ENCODE results near the gene TULP3. TPM values are rescaled to one million over a fixed set of nuclear protein-coding genes. Genes with fewer than 3 reads are reported as not detected.

Gene TULP3
- total RNA-seq, 1 donor = 43.4 TPM

- Histone ChIP-seq H4K20me1 (ENCODE audit: insufficient read depth, low read length) (peaks cover 7% of the 10 kb centered on the region), H3K36me3 (ENCODE audit: insufficient read depth, low read length) (no peaks in the 10 kb centered on the region), H3K79me2 (ENCODE audit: insufficient read depth, low read length) (peaks cover 2% of the 10 kb centered on the region), H3K4me3 (ENCODE audit: insufficient read depth, low read length) (no peak overlapping the region), H3K4me1 (ENCODE audit: insufficient read depth, low read length) (peaks cover 19% of the 10 kb centered on the region), H2AFZ (ENCODE audit: low read length) (no peak overlapping the region), H3K27me3 (ENCODE audit: insufficient read depth, low read length) (no peaks in the 10 kb centered on the region), H3K9me3 (ENCODE audit: low read depth, low read length) (no peaks in the 10 kb centered on the region), H3K4me2 (ENCODE audit: insufficient read depth, low read length) (no peak overlapping the region), H3K27ac (ENCODE audit: low read depth, low read length) (no peak overlapping the region)
- peak; percentile 8 for DNase-seq (ENCODE audit: insufficient read length, low spot score, missing footprints)
- TF ChIP-seq, protein P1, sequence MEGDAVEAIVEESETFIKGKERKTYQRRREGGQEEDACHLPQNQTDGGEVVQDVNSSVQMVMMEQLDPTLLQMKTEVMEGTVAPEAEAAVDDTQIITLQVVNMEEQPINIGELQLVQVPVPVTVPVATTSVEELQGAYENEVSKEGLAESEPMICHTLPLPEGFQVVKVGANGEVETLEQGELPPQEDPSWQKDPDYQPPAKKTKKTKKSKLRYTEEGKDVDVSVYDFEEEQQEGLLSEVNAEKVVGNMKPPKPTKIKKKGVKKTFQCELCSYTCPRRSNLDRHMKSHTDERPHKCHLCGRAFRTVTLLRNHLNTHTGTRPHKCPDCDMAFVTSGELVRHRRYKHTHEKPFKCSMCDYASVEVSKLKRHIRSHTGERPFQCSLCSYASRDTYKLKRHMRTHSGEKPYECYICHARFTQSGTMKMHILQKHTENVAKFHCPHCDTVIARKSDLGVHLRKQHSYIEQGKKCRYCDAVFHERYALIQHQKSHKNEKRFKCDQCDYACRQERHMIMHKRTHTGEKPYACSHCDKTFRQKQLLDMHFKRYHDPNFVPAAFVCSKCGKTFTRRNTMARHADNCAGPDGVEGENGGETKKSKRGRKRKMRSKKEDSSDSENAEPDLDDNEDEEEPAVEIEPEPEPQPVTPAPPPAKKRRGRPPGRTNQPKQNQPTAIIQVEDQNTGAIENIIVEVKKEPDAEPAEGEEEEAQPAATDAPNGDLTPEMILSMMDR (IDR thresholded peaks at IDR 0.05; ENCODE audit: extremely low read depth, low read depth, low read length) = no peak
Measured at GRCh38 chr12:2955888-2956287, 65.2 kb downstream of the TULP3 start.

GRCh38 chr12:2957816-2958431, 67.2 kb downstream of the TULP3 start:
- no peaks in the 10 kb centered on the region for H3K9me3 ChIP-seq (ENCODE audit: low read depth, low read length)
- TF ChIP-seq, protein P1 (IDR thresholded peaks at IDR 0.05; ENCODE audit: extremely low read depth, low read depth, low read length) = peak; percentile 5
- H3K4me1 ChIP-seq (ENCODE audit: insufficient read depth, low read length) = peaks cover 28% of the 10 kb centered on the region
- peak overlapping the region; percentile 75 for H3K4me3 ChIP-seq (ENCODE audit: insufficient read depth, low read length)
- H3K27me3 ChIP-seq (ENCODE audit: insufficient read depth, low read length) = no peaks in the 10 kb centered on the region
- H2AFZ ChIP-seq (ENCODE audit: low read length) = peak overlapping the region; percentile 78
- H3K4me2 ChIP-seq (ENCODE audit: insufficient read depth, low read length) = peak overlapping the region; percentile 87
- peaks cover 20% of the 10 kb centered on the region for H4K20me1 ChIP-seq (ENCODE audit: insufficient read depth, low read length)
- DNase-seq (ENCODE audit: insufficient read length, low spot score, missing footprints) = peak; percentile 80
- peaks cover 18% of the 10 kb centered on the region for H3K79me2 ChIP-seq (ENCODE audit: insufficient read depth, low read length)
- H3K27ac ChIP-seq (ENCODE audit: low read depth, low read length) = peak overlapping the region; percentile 63
- H3K36me3 ChIP-seq (ENCODE audit: insufficient read depth, low read length) = no peaks in the 10 kb centered on the region

DNA sequence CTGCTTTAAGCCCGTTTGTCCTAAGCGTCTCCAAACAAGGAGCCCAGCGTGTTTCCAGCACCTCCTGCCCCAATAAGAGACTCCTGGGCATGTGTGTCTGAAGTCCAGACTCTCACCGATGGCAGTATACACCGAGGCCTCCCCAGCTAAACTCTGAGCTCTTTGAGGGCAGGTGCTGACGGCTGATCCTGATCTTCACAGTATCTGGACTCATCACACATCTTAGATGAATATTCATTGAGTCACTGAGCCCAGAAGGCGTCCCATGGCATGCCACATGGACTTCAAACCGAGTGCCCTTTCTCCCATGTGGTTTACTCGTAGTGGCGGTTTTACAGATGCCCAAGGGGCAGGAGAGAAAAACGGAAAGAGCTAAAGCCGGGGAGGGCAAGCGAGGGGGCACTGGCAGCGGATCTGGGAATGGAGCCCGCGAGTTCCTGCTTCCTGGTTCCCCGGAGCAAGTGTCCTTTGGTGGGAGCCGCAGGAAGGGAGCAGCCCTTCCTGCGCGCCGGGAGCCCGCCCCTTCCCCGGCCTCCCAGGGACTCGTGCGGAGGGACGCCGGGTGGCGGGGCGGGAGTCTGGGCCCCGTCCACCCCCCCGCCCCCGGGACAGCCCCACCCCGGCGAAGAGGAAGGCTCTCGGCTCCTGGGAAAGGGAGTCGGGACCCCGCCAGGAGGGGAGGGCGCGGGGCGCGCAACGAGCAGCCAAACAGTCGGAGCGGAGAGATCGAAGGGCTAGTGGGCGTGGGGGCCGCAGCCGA, 67.9 kb downstream of the TULP3 start:
- H3K79me2 ChIP-seq (ENCODE audit: insufficient read depth, low read length) = peaks cover 24% of the 10 kb centered on the region
- peak; percentile 98 for DNase-seq (ENCODE audit: insufficient read length, low spot score, missing footprints)
- no peaks in the 10 kb centered on the region for H3K36me3 ChIP-seq (ENCODE audit: insufficient read depth, low read length)
- H3K4me2 ChIP-seq (ENCODE audit: insufficient read depth, low read length) = peak overlapping the region; percentile 87
- no peaks in the 10 kb centered on the region for H3K27me3 ChIP-seq (ENCODE audit: insufficient read depth, low read length)
- peaks cover 33% of the 10 kb centered on the region for H3K4me1 ChIP-seq (ENCODE audit: insufficient read depth, low read length)
- H3K9me3 ChIP-seq (ENCODE audit: low read depth, low read length) = no peaks in the 10 kb centered on the region
- TF ChIP-seq, protein P1 (IDR thresholded peaks at IDR 0.05; ENCODE audit: extremely low read depth, low read depth, low read length) = no peak
- H3K4me3 ChIP-seq (ENCODE audit: insufficient read depth, low read length) = peak overlapping the region; percentile 75
- peak overlapping the region; percentile 63 for H3K27ac ChIP-seq (ENCODE audit: low read depth, low read length)
- H4K20me1 ChIP-seq (ENCODE audit: insufficient read depth, low read length) = peaks cover 25% of the 10 kb centered on the region
- H2AFZ ChIP-seq (ENCODE audit: low read length) = peak overlapping the region; percentile 78

GRCh38 chr12:2959192-2959504, 68.5 kb downstream of the TULP3 start, which contains the start of gene TEAD4:
Gene TEAD4, plus strand, starts transcription at chr12:2959397.
- Histone ChIP-seq H4K20me1 (ENCODE audit: insufficient read depth, low read length) (peaks cover 27% of the 10 kb centered on the region), H3K36me3 (ENCODE audit: insufficient read depth, low read length) (no peaks in the 10 kb centered on the region), H2AFZ (ENCODE audit: low read length) (peak within 1 kb of the TSS; percentile 78), H3K4me3 (ENCODE audit: insufficient read depth, low read length) (peak within 1 kb of the TSS; percentile 75), H3K4me2 (ENCODE audit: insufficient read depth, low read length) (peak within 1 kb of the TSS; percentile 91), H3K79me2 (ENCODE audit: insufficient read depth, low read length) (peaks cover 30% of the 10 kb centered on the region), H3K27me3 (ENCODE audit: insufficient read depth, low read length) (no peaks in the 10 kb centered on the region), H3K4me1 (ENCODE audit: insufficient read depth, low read length) (peaks cover 38% of the 10 kb centered on the region), H3K9me3 (ENCODE audit: low read depth, low read length) (no peaks in the 10 kb centered on the region), H3K27ac (ENCODE audit: low read depth, low read length) (peak within 1 kb of the TSS; percentile 63)
- TF ChIP-seq, protein P1 (IDR thresholded peaks at IDR 0.05; ENCODE audit: extremely low read depth, low read depth, low read length) = no peak
- peak; percentile 100 for DNase-seq (ENCODE audit: insufficient read length, low spot score, missing footprints)

Data from osteoblast (primary cell).